Esophagus muscularis mucosa (tissue), 4 donors: ENCODE results near the gene CNOT6. TPM values are rescaled to one million over a fixed set of nuclear protein-coding genes. Genes with fewer than 3 reads are reported as not detected.

Source experiments
- DNase-seq: peaks from one replicate; pipeline ENCODE4 v3.0.0-alpha.2; 2017; ENCODE audit errors: extremely low spot score
- H3K27ac ChIP-seq, 4 donors: fragments of 200-600 bp; sonication (generic); replicated peaks in 1 of 4; 1 replicate in 3 of 4; 2 replicates in 1 of 4; pipeline ENCODE4 v1.5.1; 2016 to 2019; ENCODE audit warnings: mild to moderate bottlenecking in 1 of 4
- H3K27me3 ChIP-seq, 4 donors: fragments of 200-600 bp; sonication (generic); one replicate each; pipeline versions ENCODE4 v1.5.1 to v1.6.0; 2016 to 2019
- H3K36me3 ChIP-seq, 4 donors: fragments of 200-600 bp; sonication (generic); one replicate each; pipeline ENCODE4 v1.5.1; 2016 to 2019
- H3K4me1 ChIP-seq, 4 donors: fragments of 200-600 bp; sonication (generic); one replicate each; pipeline ENCODE4 v1.5.1; 2016 to 2019
- H3K4me3 ChIP-seq, 4 donors: fragments of 200-600 bp; sonication (generic); 1 replicate in 2 of 4; 2 replicates in 2 of 4; pipeline ENCODE4 v1.5.1; 2016 to 2019; ENCODE audit warnings: mild to moderate bottlenecking in 4 of 4, moderate library complexity in 1 of 4
- H3K9me3 ChIP-seq, 4 donors: fragments of 200-600 bp; sonication (generic); 1 replicate in 3 of 4; 2 replicates in 1 of 4; pipeline ENCODE4 v1.5.1; 2016 to 2019
- EP300 ChIP-seq: sonication (generic); formaldehyde crosslinking; IDR thresholded peaks from one replicate; pipeline ENCODE4 v1.6.1; 2017; ENCODE audit warnings: antibody characterized with exemption
- POLR2A ChIP-seq: fragments of 450-650 bp; IDR thresholded peaks from one replicate; pipeline ENCODE4 v1.6.1; 2017; ENCODE audit warnings: antibody characterized with exemption, moderate library complexity, mild to moderate bottlenecking, low read depth
- POLR2AphosphoS5 ChIP-seq, 2 donors: sonication (generic); formaldehyde crosslinking; IDR thresholded peaks; one replicate each; pipeline ENCODE4 v1.6.1; 2017; ENCODE audit warnings: antibody characterized with exemption in 2 of 2
- WGBS: methylation state at CpG from one replicate; pipeline ENCODE4 v1.1.5; 2018; 5-methylcytosine and 5-hydroxymethylcytosine counted together
- intact Hi-C: fragments of 100-400 bp; cut with DNase I; formaldehyde crosslinking; loops from one replicate; pipeline ENCODE4 v1.15.1; 2023
- total RNA-seq, 4 donors: library from RNA; depleted of rRNA; stranded (reverse); fragments of >200 nt; gene quantifications; one replicate each; pipeline versions ENCODE4 v1.1.0 to v1.2.1, GENCODE V29; 2016
- TF ChIP-seq, protein P1 (sequence below), 3 experiments: fragments of 200-600 bp in 2 of 3; fragments of 450-650 bp in 1 of 3; sonication (generic) in 2 of 3; IDR thresholded peaks; one replicate each; pipeline ENCODE4 v1.5.1; 2017 to 2019; ENCODE audit warnings: antibody characterized with exemption in 3 of 3, mild to moderate bottlenecking in 2 of 3, moderate library complexity in 1 of 3

The CNOT6 gene
- total RNA-seq, 4 donors from 2014 or later, result 17.7 to 26.4 (median 20.5) TPM

DNA sequence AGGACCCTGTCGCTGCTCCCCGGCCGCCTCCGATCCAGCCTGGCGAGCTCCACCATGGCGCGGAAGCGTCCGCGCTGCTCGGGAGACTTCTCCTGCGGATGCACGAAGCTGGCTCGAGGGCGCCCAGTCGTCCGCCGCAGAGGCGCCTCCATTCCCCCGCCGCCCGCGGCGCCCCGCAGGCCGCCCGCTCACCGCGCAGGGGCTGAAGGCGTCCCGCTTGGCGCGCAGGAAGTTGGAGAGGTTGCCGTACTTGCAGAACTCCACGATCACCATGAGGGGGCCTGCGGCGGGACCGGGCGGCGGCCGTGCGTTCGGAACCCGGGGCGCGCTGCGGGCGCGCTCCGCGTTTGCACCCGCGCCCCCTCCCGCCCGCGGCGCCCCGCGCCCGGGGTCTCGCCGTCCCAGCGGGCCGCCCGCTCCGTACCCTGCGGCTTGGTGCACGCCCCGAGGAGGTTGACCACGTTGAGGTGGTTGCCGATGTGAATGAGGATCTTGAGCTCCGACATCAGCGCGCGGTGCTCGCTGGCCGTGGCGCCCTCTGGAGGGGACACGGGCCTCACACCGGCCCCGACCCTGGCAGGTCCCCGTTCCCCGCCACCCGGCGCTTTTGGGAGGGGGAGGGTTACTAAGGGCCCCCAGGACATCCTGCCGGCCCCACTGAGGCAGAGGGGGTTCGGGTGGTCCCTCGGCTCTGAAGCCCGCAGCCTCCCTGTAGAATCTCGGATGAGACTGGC is 124.8 kb downstream of the CNOT6 start:
- peaks cover 0 to 35% (median 0%) of the 10 kb centered on the region in 4 donors for H3K36me3 ChIP-seq
- no peak for TF ChIP-seq POLR2AphosphoS5 (IDR thresholded peaks at IDR 0.05)
- TF ChIP-seq, protein P1, sequence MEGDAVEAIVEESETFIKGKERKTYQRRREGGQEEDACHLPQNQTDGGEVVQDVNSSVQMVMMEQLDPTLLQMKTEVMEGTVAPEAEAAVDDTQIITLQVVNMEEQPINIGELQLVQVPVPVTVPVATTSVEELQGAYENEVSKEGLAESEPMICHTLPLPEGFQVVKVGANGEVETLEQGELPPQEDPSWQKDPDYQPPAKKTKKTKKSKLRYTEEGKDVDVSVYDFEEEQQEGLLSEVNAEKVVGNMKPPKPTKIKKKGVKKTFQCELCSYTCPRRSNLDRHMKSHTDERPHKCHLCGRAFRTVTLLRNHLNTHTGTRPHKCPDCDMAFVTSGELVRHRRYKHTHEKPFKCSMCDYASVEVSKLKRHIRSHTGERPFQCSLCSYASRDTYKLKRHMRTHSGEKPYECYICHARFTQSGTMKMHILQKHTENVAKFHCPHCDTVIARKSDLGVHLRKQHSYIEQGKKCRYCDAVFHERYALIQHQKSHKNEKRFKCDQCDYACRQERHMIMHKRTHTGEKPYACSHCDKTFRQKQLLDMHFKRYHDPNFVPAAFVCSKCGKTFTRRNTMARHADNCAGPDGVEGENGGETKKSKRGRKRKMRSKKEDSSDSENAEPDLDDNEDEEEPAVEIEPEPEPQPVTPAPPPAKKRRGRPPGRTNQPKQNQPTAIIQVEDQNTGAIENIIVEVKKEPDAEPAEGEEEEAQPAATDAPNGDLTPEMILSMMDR (IDR thresholded peaks at IDR 0.05), result no peak
- no peak for TF ChIP-seq EP300
- no peak for TF ChIP-seq POLR2A
- H3K27me3 ChIP-seq, result peaks cover 0 to 46% (median 0%) of the 10 kb centered on the region in 4 donors
- WGBS, result no CpG with 5 or more reads among the region's 90 CpGs
- H3K27ac ChIP-seq, result no peak overlapping the region
- intact Hi-C loops, result no loop called here
- peaks cover 6 to 12% (median 7%) of the 10 kb centered on the region in 4 donors for H3K4me1 ChIP-seq
- H3K9me3 ChIP-seq, result no peaks in the 10 kb centered on the region
- peak overlapping the region; percentile 31 to 45 (median 38) for H3K4me3 ChIP-seq
- DNase-seq, result no peak

DNA sequence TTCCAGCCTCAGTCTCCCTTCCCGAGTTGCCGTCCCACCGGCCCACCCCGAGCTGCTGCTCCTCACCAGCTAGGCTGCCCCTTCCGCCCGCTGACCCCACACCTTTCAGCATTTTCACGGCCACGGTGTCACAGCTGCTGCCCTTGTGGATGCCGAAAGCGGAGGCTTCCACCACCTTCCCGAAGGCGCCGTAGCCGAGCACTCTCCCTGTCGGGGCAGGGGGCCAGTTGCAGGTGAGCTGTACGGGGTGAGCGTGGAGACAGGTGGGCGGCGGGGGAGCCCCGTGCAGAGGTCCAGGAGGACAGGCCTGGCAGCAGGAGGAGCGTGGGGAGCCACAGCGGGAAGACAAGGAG is 125.4 kb downstream of the CNOT6 start:
- intact Hi-C loops, result no loop called here
- DNase-seq, result no peak
- H3K9me3 ChIP-seq, result no peaks in the 10 kb centered on the region
- peaks cover 0 to 35% (median 0%) of the 10 kb centered on the region in 4 donors for H3K36me3 ChIP-seq
- H3K27ac ChIP-seq, result no peak overlapping the region
- H3K27me3 ChIP-seq, result peaks cover 0 to 46% (median 0%) of the 10 kb centered on the region in 4 donors
- peaks cover 7 to 12% (median 8%) of the 10 kb centered on the region in 4 donors for H3K4me1 ChIP-seq
- 83% methylated on average over 11 of the region's 22 CpGs for WGBS
- TF ChIP-seq, protein P1 (IDR thresholded peaks at IDR 0.05), result no peak
- TF ChIP-seq EP300, result no peak
- TF ChIP-seq POLR2A, result no peak
- no peak for TF ChIP-seq POLR2AphosphoS5 (IDR thresholded peaks at IDR 0.05)
- H3K4me3 ChIP-seq, result no peak overlapping the region

DNA sequence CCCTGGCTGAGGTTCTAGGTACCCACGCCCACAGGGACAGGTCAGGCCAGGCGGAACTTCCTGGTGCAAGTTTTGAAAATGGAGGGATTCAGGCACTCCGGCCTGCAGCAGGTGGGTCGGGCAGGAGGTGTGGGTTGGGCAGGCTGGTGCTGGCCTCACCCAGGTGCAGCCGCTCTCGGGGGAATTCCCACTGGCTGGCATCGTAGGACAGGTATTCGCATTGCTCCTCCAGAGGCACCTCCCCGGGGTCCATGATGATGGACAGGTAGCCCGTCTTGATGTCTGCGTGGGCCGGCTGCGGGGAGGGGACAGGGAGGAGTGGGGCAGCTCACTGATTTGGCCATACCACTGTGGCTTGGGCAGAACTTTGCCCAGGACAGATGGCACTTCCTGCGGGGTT is 125.8 kb downstream of the CNOT6 start:
- peaks cover 0 to 35% (median 0%) of the 10 kb centered on the region in 4 donors for H3K36me3 ChIP-seq
- intact Hi-C loops, result no loop called here
- no peak for TF ChIP-seq POLR2A
- TF ChIP-seq, protein P1 (IDR thresholded peaks at IDR 0.05), result no peak
- TF ChIP-seq POLR2AphosphoS5 (IDR thresholded peaks at IDR 0.05), result no peak
- no peaks in the 10 kb centered on the region for H3K9me3 ChIP-seq
- H3K4me1 ChIP-seq, result peaks cover 7 to 12% (median 9%) of the 10 kb centered on the region in 4 donors
- H3K27ac ChIP-seq, result no peak overlapping the region
- no peak overlapping the region for H3K4me3 ChIP-seq
- peaks cover 0 to 46% (median 0%) of the 10 kb centered on the region in 4 donors for H3K27me3 ChIP-seq
- WGBS, result 96% methylated on average over 10 of the region's 14 CpGs
- DNase-seq, result no peak

DNA sequence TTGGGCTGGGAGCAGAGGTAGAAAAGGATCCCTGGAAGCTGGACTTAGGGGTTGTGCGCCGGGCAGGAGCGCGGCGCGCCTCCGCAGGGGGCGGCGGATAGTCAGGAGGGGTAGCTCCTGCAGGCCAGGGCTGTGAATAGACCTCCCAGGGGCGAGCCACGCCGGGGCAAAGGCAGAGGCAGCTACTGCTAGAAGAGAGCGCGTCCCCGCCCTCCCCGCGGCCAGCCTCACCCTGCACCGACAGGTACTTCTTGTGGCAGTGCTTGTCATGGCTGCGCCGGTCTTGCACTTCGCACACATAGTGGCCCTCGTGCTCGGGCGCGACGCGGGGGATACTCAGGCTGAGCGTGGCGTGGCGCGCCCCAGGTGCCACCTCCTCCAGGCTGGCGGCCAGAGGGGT is 127.1 kb downstream of the CNOT6 start:
- TF ChIP-seq POLR2AphosphoS5 (IDR thresholded peaks at IDR 0.05) (no peak), POLR2A (no peak), EP300 (no peak)
- TF ChIP-seq, protein P1 (IDR thresholded peaks at IDR 0.05), result no peak
- Histone ChIP-seq H3K27me3 (peaks cover 0 to 44% (median 0%) of the 10 kb centered on the region in 4 donors), H3K27ac (no peak overlapping the region), H3K9me3 (no peaks in the 10 kb centered on the region), H3K4me1 (peaks cover 7 to 12% (median 9%) of the 10 kb centered on the region in 4 donors), H3K4me3 (no peak overlapping the region), H3K36me3 (peaks cover 0 to 32% (median 0%) of the 10 kb centered on the region in 4 donors)
- DNase-seq, result no peak
- intact Hi-C loops, result no loop called here
- WGBS, result 82% methylated on average over 30 of the region's 32 CpGs
